Stimulated activated CD8-positive, alpha-beta memory T cell treated with anti-CD3 and anti-CD28 coated beads, Interleukin-15, amount 100 ng/mL, for 48 hours (primary cell): ENCODE results near the gene PCDH9.

Source experiments
- DNase-seq, 2 donors: peaks; one replicate each; pipeline ENCODE4 v3.0.0-alpha.2; 2020; ENCODE audit warnings: low read depth in 2 of 2

PCDH9 gene

DNA sequence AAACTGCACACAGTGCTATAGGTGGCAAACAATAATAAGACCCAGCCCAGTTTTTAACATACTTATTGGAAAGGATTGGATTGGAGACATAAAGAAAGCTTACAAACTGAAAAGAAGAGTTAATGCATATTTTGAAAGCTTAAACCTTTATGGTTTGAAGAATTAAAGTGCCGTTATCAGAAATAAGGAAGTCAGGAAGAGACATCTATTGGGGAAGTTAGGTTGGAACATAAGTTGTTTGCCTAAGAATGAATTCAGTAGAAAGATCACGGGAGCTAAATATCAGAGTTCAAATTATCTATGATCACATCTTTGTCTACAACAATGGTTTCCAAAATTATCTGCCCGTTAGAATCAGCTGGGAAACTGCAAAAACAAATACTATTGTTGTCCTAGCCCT is 767.9 kb downstream of the PCDH9 start:
- no peak for DNase-seq

DNA sequence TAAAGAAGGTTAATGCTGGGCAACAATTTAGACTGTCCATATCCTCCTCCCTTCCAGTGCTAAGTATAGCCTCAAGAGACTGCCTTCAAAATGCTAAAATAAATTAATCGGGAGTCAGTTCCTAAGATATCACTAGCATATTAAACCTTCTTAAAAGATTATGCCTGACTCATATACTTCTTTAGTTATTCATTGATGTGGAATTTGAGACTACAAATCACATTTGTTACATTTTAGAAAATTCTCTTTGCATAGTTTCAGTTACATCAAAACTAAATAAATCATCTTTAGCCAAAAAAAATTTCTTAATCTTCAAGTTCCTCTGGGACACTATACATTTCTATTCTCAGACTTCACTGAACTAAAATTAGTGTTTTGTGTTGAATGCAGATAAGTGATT is 769.1 kb downstream of the PCDH9 start:
- DNase-seq = no peak

DNA sequence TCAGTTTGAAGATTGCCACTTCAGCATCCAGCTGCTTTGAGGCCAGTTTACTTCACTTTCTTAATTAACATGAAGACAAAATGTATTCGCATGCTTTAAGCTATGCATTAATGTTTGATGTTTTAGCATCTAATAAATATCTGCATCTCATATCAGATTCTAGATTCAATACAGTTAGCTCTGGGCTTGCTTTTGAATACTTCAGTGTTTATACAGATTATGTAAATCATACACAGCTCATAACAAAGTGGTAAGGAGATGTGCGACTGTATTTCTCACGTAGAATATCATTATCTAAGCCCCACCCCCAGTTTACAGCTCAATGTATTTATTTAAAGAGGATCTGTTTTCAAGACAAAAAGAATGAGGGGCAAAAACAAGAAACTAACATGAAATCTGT is 770.5 kb downstream of the PCDH9 start:
- DNase-seq = no peak

DNA sequence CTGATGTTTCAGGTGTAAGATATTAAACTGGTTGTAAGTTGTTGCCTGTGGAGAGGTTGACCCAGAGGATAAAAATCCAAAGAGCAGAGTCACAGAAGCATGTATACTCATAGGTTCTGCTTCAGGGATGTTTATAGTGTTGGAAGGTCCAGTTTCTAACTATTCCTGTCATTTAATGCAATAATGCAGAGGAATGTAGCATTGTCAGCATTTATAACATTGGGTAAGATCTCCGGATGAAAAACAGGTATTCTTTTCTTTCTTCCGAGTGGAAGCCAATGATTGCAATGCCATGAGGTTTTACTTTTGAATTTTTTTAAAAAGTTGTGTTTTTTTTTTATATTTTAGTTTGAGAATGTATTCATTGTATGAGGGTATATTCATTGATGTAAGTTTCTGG is 771.0 kb downstream of the PCDH9 start:
- DNase-seq = no peak

DNA sequence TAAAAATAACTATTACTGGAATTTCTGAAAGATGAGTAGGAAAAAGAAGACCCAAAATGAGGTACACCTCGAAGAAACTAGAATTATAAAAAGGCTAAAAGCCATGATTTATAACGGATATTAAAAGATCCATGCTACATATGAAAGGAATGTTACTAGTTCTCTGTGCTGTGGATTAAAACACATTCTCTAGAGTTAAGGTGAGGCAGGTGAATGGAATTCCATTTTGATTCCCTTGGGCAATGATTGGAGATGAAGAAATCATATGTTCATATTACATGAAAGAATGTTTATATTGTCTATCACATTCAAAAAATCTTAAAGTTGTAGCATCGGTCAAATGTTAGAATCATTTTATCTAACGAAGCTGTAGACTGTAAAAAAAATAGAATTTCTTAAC is 783.7 kb downstream of the PCDH9 start:
- no peak for DNase-seq

DNA sequence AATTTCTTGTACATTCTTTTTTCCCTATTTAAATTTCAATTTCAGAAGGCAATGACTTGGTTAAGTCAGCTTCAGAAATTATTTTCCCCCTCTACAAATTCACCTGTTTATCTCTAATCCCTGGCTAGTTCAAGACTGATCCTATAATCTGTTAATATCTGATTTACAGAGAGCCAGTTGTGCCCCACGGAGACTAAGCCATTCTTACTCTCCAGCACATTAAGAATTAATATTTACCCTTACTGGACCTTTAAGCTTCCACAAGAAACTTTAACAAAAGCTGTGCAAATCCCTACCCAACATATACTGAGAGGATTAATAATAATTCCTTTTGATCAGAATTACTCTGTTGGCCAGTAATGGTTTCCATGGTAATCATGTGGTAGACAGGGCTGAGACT is 786.2 kb downstream of the PCDH9 start:
- no peak for DNase-seq

DNA sequence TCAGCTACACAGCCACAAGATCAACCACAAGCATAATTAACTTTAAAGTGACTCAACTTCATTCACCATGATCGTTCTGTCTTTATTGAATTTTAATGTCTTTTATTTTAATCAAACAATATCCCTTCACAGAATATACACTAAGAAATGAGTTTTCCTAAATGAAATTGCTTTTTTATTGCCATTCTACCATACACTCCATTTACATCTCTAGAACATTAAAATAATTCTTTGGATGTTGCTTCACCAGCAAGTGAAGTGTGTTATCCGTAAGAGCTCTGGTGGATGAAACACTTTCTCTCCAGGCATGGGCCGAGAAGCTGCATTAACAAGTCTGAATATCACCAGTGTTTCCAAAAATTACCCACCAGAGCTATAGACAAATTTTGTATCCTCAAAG is 789.2 kb downstream of the PCDH9 start:
- DNase-seq = no peak

DNA sequence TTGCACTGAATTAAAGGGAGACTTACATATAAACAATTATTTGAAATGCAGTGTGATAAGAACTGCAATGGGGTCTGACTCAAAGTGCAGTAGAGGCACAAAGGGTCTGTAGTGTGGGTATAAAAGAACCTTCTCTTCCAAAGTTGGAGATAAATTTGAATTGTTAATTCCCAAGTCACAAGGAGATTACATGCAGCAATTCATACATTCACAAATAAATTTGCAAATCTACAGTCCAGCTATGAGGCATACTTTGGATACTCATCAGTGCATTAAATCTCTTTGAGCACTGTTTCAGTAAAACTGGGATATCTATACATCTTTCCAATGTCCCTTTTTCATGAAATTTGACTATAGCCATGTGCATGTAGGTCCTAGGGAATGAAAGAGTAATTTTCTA is 799.4 kb downstream of the PCDH9 start:
- no peak for DNase-seq

DNA sequence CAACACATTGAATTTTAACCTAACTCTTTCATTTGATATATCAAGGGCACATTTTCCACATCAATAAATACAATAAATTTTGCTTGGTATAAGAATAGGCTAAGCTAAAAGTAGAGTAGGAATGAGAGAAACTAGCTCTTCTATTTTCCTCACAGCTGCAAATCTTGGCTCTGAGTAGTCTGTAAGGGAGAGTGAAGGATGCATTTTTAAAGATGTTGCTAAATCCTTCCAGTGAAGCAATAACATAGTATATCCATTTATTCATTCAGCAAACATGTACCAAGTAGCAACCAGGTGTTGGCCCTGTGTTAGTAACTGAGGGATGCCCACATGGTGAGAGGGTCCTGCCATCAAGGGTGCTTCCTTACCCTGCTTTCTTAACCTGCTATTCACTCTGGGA is 799.9 kb downstream of the PCDH9 start:
- DNase-seq = no peak

DNA sequence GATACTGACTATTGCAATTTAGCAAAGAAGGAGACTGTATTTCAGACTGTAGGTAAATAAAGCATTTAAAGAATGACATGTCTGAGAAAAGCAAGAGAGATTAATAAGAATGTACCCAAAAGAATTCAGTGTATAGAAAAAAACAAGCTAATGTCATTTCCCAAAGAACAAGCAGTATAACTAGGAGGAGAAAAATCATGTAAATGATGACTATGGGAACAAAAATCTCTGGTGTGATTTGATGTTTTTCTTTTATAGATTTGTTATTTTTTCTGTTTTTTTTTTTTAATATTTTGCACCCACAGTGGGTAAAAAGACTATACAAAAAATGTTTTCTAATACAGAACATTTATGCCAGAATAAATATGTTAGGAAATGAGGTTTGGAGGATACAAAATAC is 801.0 kb downstream of the PCDH9 start:
- DNase-seq = no peak

DNA sequence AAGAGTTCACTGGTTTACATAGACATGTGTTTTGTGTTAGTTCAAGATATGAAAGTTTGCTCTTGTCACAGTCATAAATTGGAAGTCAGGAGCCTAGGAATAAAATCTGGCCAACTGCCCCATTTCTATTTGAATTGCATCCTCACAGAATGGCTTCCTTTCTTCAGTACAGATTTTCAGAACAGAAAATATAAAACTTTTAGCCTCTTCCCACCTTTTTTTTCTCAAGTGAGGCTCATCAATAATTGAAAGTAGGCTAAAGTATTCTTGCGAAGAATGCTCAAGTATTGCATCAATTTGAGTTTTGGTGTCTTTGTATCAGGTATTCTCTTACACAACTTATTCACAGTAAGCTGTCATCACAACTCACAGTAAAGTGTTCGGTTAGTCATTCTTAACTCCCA is 802.7 kb downstream of the PCDH9 start:
- DNase-seq = no peak

DNA sequence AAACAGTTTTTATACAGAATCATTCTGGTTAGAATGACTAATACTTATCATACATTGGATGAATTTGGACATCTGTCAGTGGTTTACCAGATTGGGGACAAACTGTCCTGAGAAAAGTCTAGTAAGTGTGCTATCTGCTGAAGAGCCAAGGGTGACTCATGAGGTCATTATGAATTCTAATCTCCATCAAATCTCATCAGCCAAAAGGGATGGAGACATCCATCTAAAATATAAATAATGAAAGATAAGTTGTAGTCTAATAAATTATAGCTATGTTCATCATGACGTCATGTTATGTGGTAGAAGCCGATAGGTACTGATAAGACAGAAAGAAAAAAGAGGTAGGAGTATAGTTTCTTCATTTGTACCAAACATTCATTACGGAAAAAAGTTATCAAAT is 804.4 kb downstream of the PCDH9 start:
- no peak for DNase-seq

DNA sequence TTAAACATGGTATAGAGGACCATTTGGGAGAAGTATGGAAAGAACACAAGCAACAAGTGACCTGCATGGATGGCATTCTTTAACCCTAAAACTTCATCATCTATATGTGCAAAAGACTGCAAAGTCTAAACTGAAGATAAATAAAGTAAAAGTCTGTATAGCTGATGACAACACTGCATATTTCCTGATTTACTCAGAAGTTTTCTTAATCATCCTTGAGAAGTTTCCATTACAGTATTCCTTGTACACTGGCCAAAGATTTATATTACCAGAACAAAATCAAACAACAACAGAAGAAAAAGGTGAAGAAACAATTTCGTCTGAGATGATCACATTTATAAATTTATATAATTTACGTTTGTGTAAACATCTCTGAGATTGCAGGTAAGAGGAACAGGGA is 805.7 kb downstream of the PCDH9 start:
- DNase-seq = no peak

DNA sequence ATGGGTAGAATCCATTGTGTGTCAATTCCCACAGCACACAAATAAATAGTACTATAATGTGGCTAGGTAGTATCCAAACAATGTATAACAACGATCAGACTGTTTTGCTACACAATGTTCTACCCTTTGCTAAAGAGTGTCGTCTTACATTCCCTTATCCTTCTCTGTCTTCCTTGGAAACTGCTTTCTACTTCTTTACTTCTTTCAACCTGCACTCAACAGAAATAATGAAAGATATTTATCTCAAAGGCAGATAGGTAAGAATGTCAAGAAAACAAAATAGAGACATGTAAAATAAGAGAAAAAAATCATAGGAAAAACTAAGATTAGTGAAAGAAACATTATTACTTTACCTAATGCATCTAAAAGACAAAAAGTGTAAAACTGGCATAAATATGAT is 814.7 kb downstream of the PCDH9 start:
- no peak for DNase-seq

DNA sequence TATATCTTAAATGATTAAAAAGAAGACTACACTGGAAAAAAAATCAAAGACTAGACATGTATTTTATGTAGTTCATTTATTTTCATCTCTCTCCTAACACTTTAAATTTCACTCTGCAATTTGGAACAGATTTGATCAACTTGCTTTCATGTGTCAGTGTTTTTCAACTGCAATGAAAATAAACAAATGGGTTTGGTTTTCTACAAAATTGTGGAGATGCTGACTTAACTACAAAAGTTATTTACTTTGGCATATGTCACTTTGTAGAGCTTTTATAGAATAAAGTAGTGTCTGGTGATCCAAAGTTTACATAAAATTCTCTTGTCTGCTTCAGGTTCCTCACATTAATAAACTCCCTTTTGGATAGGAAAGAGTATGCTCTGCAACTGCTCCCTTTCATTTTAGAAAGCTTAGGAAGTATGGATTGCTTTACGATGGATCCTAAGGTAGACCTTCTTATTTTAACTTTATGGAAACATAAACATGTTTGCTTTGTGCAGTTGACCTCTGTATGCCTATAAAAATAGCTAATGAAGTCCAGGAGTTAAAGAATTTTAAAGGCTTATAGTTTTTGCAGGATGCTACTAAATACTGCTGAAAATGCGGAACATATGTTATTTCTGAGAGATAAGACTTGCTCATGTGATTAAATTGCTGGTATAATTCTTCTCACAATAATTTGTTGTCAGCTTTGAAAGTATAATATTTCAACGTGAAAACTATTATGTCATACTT is 815.9 kb downstream of the PCDH9 start:
- DNase-seq = no peak

DNA sequence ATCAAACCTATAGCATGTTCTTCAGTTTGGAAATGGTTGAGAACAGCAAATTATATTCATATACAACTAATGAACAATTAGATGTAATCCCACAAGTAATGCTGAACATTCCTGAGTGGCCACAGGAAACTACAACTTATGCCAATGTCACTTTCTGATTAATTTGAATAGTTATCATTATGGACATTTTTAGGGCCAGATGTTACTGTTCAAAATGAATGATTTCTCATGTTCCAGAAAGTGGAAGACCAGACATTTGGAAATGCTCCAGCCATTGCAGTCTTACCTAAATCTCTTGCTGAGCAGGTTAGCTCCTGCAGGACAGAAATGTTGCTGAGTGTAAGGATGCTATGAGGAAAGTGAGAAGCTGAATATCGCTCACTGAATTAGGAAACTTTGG is 819.8 kb downstream of the PCDH9 start:
- no peak for DNase-seq

DNA sequence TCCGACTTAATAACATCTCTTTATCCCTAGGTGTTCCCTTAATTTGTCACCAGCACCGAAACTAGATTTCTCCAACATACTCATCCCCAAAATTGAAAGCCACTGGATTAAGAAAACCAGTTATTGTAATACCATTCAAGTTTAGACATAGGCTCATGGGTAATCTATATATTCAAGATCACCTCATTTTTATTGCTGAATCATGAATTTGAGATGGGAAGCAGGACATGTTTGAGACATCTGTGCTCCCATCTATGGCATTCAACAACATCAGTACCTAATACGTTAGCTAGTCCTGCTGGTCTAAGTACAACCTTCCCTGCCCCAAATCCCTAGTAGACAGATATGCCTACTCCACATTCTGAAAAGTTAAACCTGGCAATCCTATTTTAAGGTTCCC is 820.6 kb downstream of the PCDH9 start:
- DNase-seq = no peak

DNA sequence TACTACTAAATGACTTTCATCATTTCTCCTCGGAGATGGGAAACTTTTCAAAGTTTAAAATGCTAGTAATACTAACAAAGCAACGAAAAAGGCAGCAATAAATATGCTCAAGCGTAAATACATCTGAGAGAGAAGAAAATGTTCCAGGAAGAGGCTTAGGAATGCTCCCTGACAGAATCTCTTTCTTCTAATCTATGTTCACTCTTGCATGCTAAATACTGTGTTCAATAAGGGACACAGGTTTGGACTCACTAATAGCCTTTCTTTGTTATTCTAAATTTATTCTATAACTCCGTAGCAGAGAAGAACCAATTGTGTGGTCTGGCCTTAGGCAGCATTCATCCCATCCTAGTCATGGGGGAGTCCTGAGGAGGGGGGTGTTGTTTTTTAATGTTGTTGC is 823.0 kb downstream of the PCDH9 start:
- DNase-seq = no peak

DNA sequence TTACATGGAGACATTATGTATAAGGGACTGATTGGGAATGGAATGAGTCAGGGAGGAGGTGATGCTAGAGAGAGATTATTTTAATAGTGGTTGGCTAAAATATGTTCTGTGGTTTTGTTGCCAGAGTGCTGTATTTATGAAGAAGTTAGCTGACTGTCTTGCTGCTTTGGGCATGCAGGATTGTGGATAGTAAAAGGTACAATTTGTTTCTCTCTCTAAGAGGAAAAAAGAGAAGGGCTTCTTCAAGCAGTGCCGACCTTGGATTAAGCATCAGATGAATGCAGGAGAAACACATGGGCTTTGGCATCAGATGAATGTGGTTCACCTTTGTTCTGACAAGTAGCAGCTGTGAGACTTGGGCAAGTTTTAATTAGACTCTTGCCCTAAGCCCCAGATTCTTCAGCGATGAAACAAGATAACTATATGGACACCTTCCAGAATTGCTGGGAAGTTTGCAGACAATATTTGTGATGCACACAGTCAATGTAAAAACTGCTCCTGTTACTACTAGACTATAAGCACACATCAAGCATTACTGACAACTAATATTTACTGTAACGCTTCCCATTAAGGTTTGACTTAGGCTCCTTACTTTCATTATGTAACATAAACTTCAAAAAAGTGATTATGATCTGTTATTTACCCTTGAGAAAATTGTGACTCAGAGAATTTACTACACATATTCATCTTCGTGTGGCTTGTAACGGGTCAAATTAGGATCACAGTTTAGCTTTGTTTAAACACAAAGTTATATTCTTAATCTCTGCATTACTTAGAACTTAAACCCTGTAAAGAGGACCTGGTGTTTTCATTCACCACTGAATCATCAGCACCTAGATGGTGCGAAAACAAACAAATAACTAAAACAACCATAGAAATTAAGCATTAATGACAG is 824.0 kb downstream of the PCDH9 start:
- no peak for DNase-seq

DNA sequence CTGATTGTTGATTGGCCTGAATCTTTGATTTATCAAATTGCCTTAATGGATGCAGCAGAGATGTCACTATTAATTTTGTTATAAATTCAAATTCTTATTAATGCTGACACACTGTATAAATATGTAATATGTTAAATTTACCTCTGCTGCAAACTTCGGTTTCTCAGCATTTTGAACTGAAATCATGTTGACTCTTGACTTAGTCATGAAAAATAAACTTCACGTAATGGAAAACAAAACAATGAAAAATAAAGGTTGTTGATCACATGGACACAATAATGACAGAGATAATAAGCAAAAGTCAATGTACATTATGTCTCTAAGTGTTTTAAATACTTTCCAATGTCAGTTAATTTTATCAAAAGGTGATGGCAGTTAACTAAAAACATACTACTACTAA is 827.6 kb downstream of the PCDH9 start:
- DNase-seq = no peak

DNA sequence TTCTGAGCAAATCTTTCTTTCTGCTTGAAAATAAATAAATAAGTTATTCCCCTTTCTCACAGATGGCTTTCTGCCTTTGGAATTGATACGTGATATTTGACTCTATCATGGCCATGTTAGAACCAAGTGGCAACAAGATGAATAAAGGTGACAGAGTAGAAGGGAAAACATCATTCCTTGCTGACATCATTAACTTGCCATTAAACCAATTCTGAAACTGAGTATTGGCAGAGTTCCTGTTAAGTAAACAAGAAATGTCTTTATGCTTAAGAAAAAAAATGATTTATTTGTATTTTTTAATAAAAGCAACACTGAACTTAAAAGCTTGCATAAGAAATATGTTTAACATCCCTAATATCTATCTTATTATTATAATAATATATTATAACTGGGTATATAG is 828.1 kb downstream of the PCDH9 start:
- DNase-seq = no peak

DNA sequence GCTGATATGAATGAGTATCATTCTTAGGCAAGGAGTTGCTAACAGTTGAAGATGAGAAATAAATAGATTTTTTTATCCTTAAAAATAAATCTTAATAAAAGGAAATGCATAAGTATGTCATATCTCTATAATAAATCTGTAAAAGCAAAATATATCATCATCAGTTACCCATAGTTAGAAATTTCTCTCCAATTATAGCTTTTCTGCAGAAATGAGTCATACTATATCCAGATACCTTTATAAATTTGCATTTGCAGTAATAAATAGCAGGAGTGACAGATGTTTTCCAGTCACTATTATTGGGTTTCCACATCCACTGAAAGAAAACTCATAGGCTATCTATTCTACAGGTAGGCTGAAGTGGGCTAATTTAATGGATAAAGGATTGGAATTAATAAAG is 829.8 kb downstream of the PCDH9 start:
- no peak for DNase-seq

DNA sequence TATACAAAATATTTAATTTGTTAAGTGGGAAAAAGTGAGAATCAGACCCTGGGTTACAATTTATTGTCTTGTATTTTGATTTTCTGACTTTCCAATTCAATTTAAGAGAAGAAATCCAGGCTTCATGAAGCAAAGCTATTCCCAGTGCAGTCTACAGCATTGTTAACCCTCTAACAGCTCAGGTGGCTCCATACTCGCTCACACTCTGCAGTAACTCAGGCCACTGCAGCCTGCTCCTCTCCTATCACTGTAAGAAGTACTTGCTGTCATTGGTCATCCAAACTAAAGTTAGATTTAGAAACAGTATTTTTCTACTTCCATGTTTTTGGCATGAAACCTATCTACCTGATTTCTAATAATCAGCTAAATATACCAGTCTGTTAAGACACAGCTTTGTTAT is 830.3 kb downstream of the PCDH9 start:
- DNase-seq = no peak
